ENCODE data around the gene MAP3K13.

MAP3K13 gene

GRCh38 chr3:185507883-185508282, 144.9 kb downstream of the MAP3K13 start:
- H3K27ac ChIP-seq = no peak overlapping the region
- no peak for TF ChIP-seq CTCF (conservative IDR thresholded peaks at IDR 0.05)

GRCh38 chr3:185508335-185508991, 145.5 kb downstream of the MAP3K13 start:
- no peak for TF ChIP-seq CTCF (conservative IDR thresholded peaks at IDR 0.05)
- no peak overlapping the region for H3K27ac ChIP-seq

GRCh38 chr3:185511711-185512110, 148.8 kb downstream of the MAP3K13 start:
- H3K27ac ChIP-seq = no peak overlapping the region
- TF ChIP-seq CTCF (conservative IDR thresholded peaks at IDR 0.05) = no peak

- TF ChIP-seq CTCF (conservative IDR thresholded peaks at IDR 0.05) = no peak
- no peak overlapping the region for H3K27ac ChIP-seq
These were observed 154.6 kb downstream of the MAP3K13 start for GRCh38 chr3:185517387-185518130.

GRCh38 chr3:185519021-185519420, 156.1 kb downstream of the MAP3K13 start:
- TF ChIP-seq CTCF (conservative IDR thresholded peaks at IDR 0.05) = peak; percentile 32; the same call in 1 of the 2 replicates
- H3K27ac ChIP-seq = no peak overlapping the region

GRCh38 chr3:185521349-185522138, 158.6 kb downstream of the MAP3K13 start:
- H3K27ac ChIP-seq = no peak overlapping the region; the same call in 1 of the 2 replicates
- TF ChIP-seq CTCF (conservative IDR thresholded peaks at IDR 0.05) = no peak

- H3K27ac ChIP-seq = peak overlapping the region; percentile 77; the same call in 1 of the 2 replicates
- no peak for TF ChIP-seq CTCF (conservative IDR thresholded peaks at IDR 0.05)
These were observed 163.5 kb downstream of the MAP3K13 start for GRCh38 chr3:185526349-185526951.
